ENCODE results near the gene CXXC4.

- no peak for TF ChIP-seq CTCF (IDR thresholded peaks at IDR 0.05)
- no peak for TF ChIP-seq TCF7L2 (IDR thresholded peaks at IDR 0.05; ENCODE audit: low read depth, low read length)
- no peak for TF ChIP-seq POLR2AphosphoS5 (IDR thresholded peaks at IDR 0.05; ENCODE audit: low read depth, low read length)
- no peak for TF ChIP-seq REST (IDR thresholded peaks at IDR 0.05; ENCODE audit: insufficient read depth in 1 of 2, low read depth in 2 of 2, low read length in 1 of 2)
These were observed 21.9 kb downstream of the CXXC4 start for GRCh38 chr4:104472766-104473165.
